ENCODE measurements around the gene ILRUN. TPM values are rescaled to one million over a fixed set of nuclear protein-coding genes. Genes with fewer than 3 reads are reported as not detected.

Gene ILRUN
- total and polyA plus RNA-seq, 9 of the 15 experiments (the other 6 are each of a cell fraction or from before 2014, with no cell fraction given): 24.9 to 78.9 (median 53.4) TPM

DNA sequence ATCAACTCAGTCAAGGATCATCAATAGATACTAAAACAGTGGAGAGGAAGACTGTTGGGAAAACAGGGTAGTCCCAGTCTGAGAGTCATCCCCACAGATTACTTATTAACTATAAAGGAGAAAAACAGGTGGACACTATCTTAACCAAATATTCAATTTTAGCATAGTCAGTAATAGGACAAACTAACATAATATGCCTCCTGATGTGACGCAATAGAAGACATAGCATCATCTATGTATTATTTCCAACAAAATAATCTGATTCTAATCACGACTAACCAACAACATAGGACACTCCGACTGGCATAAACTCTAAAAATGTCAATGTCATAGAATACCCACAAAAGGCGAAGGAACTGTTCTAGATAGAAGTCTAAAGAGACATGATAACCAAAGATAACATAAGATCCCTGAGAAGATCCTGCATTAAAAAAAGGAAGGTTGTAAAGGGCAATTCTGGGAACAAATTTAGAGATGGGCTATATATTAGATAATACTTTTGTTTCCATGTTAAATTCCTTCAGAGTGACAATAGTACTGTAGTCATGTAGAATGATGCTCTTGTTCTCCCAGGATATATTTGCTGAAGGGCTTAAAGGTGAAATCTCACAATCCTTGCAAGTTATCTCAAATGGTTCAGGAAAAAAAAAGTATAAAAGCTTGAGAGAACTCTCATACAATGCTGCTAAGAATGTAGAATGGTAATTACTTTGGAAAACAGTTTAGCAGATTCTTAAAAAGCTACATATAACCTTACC lies 28.9 kb downstream of the ILRUN start (continued):
- TF ChIP-seq IRF2 (CRISPR knock-in tag; IDR thresholded peaks at IDR 0.05) (no peak), ZNF274 (IDR thresholded peaks at IDR 0.05; ENCODE audit: borderline replicate concordance, low read depth, low read length) (no peak), ATF3 (IDR thresholded peaks at IDR 0.05) (peak; percentile 52; the same call in 1 of the 2 replicates), ATF3 (CRISPR knock-in tag; conservative IDR thresholded peaks at IDR 0.05) (no peak), FOXK1 (CRISPR knock-in tag; IDR thresholded peaks at IDR 0.05; ENCODE audit: borderline replicate concordance) (no peak), KLF10 (CRISPR knock-in tag; IDR thresholded peaks at IDR 0.05) (no peak), BRD9 (IDR thresholded peaks at IDR 0.05; ENCODE audit: low read depth, partially characterized antibody) (no peak), AFF1 (IDR thresholded peaks at IDR 0.05; ENCODE audit: low read depth in 1 of 2, partially characterized antibody in 2 of 2) (no peak), ZNF316 (IDR thresholded peaks at IDR 0.05) (no peak), RHOXF2B (CRISPR knock-in tag; conservative IDR thresholded peaks at IDR 0.05) (no peak), NR2F6 (CRISPR knock-in tag; IDR thresholded peaks at IDR 0.05) (no peak), POLR3A (IDR thresholded peaks at IDR 0.05; ENCODE audit: borderline replicate concordance, extremely low read depth, insufficient read depth, insufficient read length) (no peak)
- TF ChIP-seq, protein P1, sequence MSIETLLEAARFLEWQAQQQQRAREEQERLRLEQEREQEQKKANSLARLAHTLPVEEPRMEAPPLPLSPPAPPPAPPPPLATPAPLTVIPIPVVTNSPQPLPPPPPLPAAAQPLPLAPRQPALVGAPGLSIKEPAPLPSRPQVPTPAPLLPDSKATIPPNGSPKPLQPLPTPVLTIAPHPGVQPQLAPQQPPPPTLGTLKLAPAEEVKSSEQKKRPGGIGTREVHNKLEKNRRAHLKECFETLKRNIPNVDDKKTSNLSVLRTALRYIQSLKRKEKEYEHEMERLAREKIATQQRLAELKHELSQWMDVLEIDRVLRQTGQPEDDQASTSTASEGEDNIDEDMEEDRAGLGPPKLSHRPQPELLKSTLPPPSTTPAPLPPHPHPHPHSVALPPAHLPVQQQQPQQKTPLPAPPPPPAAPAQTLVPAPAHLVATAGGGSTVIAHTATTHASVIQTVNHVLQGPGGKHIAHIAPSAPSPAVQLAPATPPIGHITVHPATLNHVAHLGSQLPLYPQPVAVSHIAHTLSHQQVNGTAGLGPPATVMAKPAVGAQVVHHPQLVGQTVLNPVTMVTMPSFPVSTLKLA (conservative IDR thresholded peaks at IDR 0.05): 0 out of 4 replicates have a peak, but pooled peaks of 1 of the 2 experiments have one; percentile 10

All from K562 (cell line).